Heart right ventricle (tissue), 16 donors: ENCODE data around the gene PPM1J. TPM values are rescaled to one million over a fixed set of nuclear protein-coding genes. Genes with fewer than 3 reads are reported as not detected.
A peak's percentile ranks its signal among the peaks of the same experiment; 100 is the strongest.

ENCODE experiments used
- ATAC-seq, 8 donors: fragments of 200-7000 bp; cut with Tn5 transposase; one replicate each; pipeline ENCODE4 v1.9.1; 2020; ENCODE audit warnings: mild to moderate bottlenecking in 8 of 8, moderate library complexity in 8 of 8, moderate number of reproducible peaks in 1 of 8
- DNase-seq, 2 donors: peaks; one replicate each; pipeline ENCODE4 v3.0.0-alpha.2; 2020
- H3K27ac ChIP-seq, 10 donors: fragments of 200-600 bp; sonication (generic) in 2 of 10; one replicate each; pipeline versions ENCODE4 v1.5.0 to v1.8.0; 2020 to 2022; ENCODE audit warnings: mild to moderate bottlenecking in 3 of 10
- H3K27me3 ChIP-seq, 7 donors: fragments of 200-600 bp; one replicate each; pipeline ENCODE4 v1.8.0; 2021 to 2022; ENCODE audit warnings: mild to moderate bottlenecking in 2 of 7
- H3K36me3 ChIP-seq, 9 donors: fragments of 200-600 bp; sonication (generic) in 1 of 9; one replicate each; pipeline versions ENCODE4 v1.5.0 to v1.8.0; 2020 to 2022; ENCODE audit warnings: mild to moderate bottlenecking in 2 of 9
- H3K4me1 ChIP-seq, 9 donors: fragments of 200-600 bp; sonication (generic) in 1 of 9; one replicate each; pipeline versions ENCODE4 v1.5.0 to v1.8.0; 2020 to 2022; ENCODE audit warnings: mild to moderate bottlenecking in 4 of 9
- H3K4me3 ChIP-seq, 10 donors: fragments of 200-600 bp; sonication (generic) in 2 of 10; one replicate each; pipeline versions ENCODE4 v1.5.0 to v1.8.0; 2020 to 2022; ENCODE audit warnings: mild to moderate bottlenecking in 7 of 10, moderate library complexity in 2 of 10
- H3K9me3 ChIP-seq, 11 donors: fragments of 200-600 bp in 10 of 11; sonication (generic) in 2 of 11; one replicate each; pipeline versions ENCODE4 v1.5.0 to v1.8.0; 2013 to 2022; ENCODE audit warnings: mild to moderate bottlenecking in 2 of 11, control low read depth in 1 of 11, moderate library complexity in 1 of 11
- WGBS, 2 donors: extraction: QIAGEN DNeasy Blood & Tissue Kit; methylation state at CpG; one replicate each; pipeline ENCODE4 v1.1.7; 2013; ENCODE audit warnings: inconsistent platforms in 1 of 2; 5-methylcytosine and 5-hydroxymethylcytosine counted together
- intact Hi-C, 10 donors: fragments of 100-400 bp; cut with DNase I; formaldehyde crosslinking; loops; one replicate each; pipeline versions ENCODE4 v1.11.1 to v1.14.2; 2022
- polyA plus RNA-seq, 2 donors: library from polyadenylated mRNA; stranded (reverse); fragments of 200-250 nt; gene quantifications; one replicate each; pipeline ENCODE4 v1.2.3, GENCODE V29; 2013
- total RNA-seq, 10 donors: library from RNA; stranded (reverse); fragmentation: NEBNext Ultra II Directional in 3 of 10; extraction: Animal tissue kit (Norgen Biotek cat#: 25700) in 3 of 10; gene quantifications; one replicate each; pipeline versions ENCODE4 v1.2.1 to v1.2.4, GENCODE V29; 2021 to 2023
- TF ChIP-seq, protein P1 (sequence below), 9 donors: fragments of 200-600 bp; sonication (generic) in 2 of 9; IDR thresholded peaks; one replicate each; pipeline versions ENCODE4 v1.5.0 to v1.8.0; 2021 to 2022; ENCODE audit warnings: antibody characterized with exemption in 9 of 9, mild to moderate bottlenecking in 5 of 9, moderate library complexity in 1 of 9
- donor health status: Arrhythmogenic right ventricular cardiomyopathy.
- donor health status: ischemic (EF 13 %, LVEDD 7.1; RV severe dilation, severe dysfunction).
- donor health status: healthy with polysubstance abuse.
- donor health status: DM: no; HTN: yes; CAD: no.
- donor health status: DM: no; HTN: no; CAD: no.
- donor health status: ischemic (EF 25% LVEDD 6.9; RV normal size, moderate dysfunction).
- donor health status: ischemic (EF 25% LVEDD 5.7; RV mildly dilated, moderate dysfunction).
- donor health status: healthy.
- donor health status: DM: yes; HTN: yes; CAD: no.
- donor health status: Ischemic cardiomyopathy.
- donor health status: ischemic (EF 35%, LVEDD 5.7; RV mildly dilated, moderate dysfunction).
- donor health status: nonischemic (EF 11% LVEDD 7.7; RV severe dilation, severe dysfunction).
- donor health status: DM: yes; HTN: yes; CAD: no.
- donor health status: PGD.
- donor health status: ischemic (EF 29% LVEDD 5.4; RV normal size, mild dysfunction).
- donor health status: nonischemic (EF 23%, LVEDD 6.1; RV moderate dilation, normal function).

Gene PPM1J
- total and polyA plus RNA-seq, 12 donors: 2.4 to 11.0 (median 8.1) TPM

DNA sequence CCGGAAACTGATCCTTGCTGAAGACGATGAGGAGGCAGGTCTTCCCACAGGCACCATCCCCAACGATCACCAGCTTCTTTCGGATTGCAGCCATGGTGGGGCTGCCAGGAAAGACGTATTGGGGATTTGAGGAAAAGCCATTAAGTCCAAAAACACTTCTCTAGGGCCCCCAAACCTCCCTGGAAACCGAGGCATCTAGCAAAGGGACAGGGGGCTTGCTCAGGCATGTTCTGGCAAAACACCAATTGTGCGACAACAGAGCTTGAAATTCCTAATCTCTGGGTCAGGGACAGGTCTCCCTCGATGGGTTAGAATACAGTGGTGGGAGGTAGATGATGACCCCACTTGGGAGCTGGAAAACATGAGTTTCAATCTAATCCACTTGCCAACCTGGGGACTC is 11.4 kb downstream of the PPM1J start:
- Histone ChIP-seq H3K27ac (peak overlapping the region; percentile 47 to 100 (median 94)), H3K4me3 (peak overlapping the region in 7 of 10 donors; percentile 18 to 100 (median 98)), H3K9me3 (no peaks in the 10 kb centered on the region), H3K36me3 (peaks cover 0 to 56% (median 17%) of the 10 kb centered on the region in 9 donors), H3K4me1 (peaks cover 37 to 81% (median 78%) of the 10 kb centered on the region in 9 donors), H3K27me3 (no peaks in the 10 kb centered on the region)
- ATAC-seq: no peak
- no peak for DNase-seq
- intact Hi-C loops: loop anchor here in 4 of 10 donors (2.0 to 10.0 kb wide), 5 partner anchors 29 to 969 kb away; partner anchors contain the start of genes INKA2 (in 1 of the 4), MOV10 (in 1 of the 4) and WNT2B (in 1 of the 4)
- WGBS, 2 donors: 60 to 66% methylated on average over 8 of the region's 8 CpGs
- TF ChIP-seq, protein P1, sequence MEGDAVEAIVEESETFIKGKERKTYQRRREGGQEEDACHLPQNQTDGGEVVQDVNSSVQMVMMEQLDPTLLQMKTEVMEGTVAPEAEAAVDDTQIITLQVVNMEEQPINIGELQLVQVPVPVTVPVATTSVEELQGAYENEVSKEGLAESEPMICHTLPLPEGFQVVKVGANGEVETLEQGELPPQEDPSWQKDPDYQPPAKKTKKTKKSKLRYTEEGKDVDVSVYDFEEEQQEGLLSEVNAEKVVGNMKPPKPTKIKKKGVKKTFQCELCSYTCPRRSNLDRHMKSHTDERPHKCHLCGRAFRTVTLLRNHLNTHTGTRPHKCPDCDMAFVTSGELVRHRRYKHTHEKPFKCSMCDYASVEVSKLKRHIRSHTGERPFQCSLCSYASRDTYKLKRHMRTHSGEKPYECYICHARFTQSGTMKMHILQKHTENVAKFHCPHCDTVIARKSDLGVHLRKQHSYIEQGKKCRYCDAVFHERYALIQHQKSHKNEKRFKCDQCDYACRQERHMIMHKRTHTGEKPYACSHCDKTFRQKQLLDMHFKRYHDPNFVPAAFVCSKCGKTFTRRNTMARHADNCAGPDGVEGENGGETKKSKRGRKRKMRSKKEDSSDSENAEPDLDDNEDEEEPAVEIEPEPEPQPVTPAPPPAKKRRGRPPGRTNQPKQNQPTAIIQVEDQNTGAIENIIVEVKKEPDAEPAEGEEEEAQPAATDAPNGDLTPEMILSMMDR (IDR thresholded peaks at IDR 0.05): no peak

DNA sequence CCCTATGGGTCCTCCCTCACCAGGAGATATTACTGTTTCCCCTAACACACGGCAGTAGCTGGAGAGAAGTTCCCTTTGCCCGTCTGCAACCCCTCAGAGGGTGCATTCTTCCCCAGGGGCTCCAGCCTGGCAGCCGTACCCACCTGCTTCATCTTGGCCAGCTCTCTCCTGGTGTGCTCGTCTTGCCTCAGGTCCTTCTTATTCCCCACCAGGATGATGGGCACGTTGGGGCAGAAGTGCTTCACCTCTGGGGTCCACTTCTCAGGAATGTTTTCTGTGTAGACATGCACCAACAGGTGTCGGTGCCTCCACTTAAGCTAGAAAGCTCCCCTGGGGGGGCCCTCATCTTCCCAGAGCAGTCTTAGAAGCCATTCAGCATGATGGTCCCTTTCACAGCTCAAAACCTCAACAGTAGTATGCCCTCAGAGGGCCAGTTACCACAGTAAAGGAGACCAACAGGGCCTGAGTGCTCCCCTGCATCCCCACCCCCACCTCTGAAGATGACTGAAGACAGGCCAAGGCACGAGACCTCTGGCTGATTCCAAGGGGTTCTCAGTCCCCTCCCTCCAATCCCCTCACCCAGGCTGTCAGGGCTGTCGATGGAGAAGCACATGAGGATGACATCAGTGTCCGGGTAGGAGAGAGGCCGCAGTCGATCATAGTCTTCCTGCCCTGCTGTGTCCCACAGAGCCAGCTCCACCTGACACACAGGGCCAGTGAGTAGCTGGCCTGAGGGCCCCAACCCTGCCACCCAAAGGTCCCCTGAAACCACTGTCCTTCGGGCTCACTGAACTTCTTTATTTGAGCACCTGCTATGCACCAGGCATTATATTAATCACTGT is 12.5 kb downstream of the PPM1J start:
- ATAC-seq: no peak
- peaks cover 39 to 89% (median 85%) of the 10 kb centered on the region in 9 donors for H3K4me1 ChIP-seq
- peak overlapping the region; percentile 67 to 100 (median 94) for H3K27ac ChIP-seq
- H3K27me3 ChIP-seq: no peaks in the 10 kb centered on the region
- H3K4me3 ChIP-seq: peak overlapping the region in 1 of 10 donors; percentile 98
- intact Hi-C loops: loop anchor here in 3 of 10 donors (10.0 kb wide), 4 partner anchors 78 to 968 kb away; partner anchors contain the start of genes INKA2 (in 1 of the 3) and WNT2B (in 1 of the 3)
- DNase-seq: no peak
- H3K9me3 ChIP-seq: no peaks in the 10 kb centered on the region
- 56 to 65% methylated on average over 12 of the region's 12 CpGs for WGBS, 2 donors
- peaks cover 0 to 67% (median 17%) of the 10 kb centered on the region in 9 donors for H3K36me3 ChIP-seq
- TF ChIP-seq, protein P1 (IDR thresholded peaks at IDR 0.05): no peak

DNA sequence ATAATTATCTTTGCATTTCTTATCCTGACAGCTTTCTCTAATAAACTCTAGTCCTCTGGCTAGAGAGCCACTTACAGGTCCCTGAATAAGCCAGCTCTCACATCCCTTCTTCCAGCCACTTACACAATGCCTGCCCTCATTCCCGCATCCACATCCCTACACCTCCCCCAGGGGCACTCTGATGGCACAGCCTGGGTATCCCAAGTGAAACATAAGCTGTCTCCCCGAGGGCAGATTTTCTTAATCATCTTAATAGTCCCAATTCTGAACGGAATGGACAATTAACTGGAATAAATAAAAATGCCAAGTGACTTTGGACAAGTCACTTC is 13.1 kb downstream of the PPM1J start:
- WGBS, 2 donors: 54 to 59% methylated on average over 3 of the region's 3 CpGs
- Histone ChIP-seq H3K4me1 (peaks cover 37 to 89% (median 85%) of the 10 kb centered on the region in 9 donors), H3K9me3 (no peaks in the 10 kb centered on the region), H3K4me3 (peak overlapping the region in 1 of 10 donors; percentile 14), H3K27ac (peak overlapping the region; percentile 67 to 100 (median 92)), H3K36me3 (peaks cover 0 to 73% (median 17%) of the 10 kb centered on the region in 9 donors), H3K27me3 (no peaks in the 10 kb centered on the region)
- DNase-seq (no peak), ATAC-seq (no peak)
- TF ChIP-seq, protein P1 (IDR thresholded peaks at IDR 0.05): no peak
- intact Hi-C loops: loop anchor here in 3 of 10 donors (10.0 kb wide), 4 partner anchors 77 to 967 kb away; partner anchors contain the start of genes INKA2 (in 1 of the 3) and WNT2B (in 1 of the 3)

DNA sequence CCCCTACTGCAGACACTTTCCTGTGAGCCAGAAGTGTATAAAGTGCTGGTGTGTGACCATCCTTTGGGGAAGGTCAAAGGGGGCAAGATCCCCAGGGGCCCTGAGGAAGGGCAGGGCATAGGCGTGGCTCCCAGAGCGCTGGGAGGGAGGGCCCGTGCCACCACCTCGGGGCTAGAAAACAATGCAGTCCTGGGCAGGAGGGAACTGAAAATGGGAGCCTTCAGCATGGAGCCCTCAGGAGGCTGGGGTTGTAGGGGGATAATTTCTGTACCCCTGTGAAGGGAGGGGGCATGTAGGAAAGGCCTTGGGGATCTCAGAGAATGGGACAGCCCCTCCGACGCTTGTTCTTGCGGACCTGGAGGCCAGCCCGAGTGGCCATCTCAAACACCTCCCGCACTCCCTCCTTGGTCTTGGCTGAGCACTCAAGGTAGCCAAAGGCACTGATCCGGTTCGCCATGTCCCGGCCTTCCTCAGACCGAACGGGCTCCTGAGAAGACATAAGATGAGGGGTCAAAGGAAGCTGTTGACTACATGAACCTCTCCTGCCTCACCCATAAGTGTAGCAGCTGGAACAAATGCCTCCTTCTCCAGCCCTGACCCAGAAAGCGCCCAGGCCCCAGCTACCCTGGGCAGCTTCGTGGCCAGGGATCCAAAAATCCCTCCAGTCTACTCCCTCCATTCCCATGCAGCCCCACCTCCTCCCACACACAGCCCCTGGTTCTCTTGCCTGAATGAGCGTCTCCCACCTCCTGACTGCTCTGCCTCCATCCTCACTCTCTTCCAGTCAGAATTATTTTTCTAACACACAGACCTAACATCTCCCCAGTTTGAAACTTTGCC is 13.7 kb downstream of the PPM1J start:
- 61 to 63% methylated on average over 17 of the region's 17 CpGs for WGBS, 2 donors
- TF ChIP-seq, protein P1 (IDR thresholded peaks at IDR 0.05): peak in 2 of 9 donors; percentile 5 to 10
- peak in 2 of 8 donors; percentile 0 to 1 for ATAC-seq
- Histone ChIP-seq H3K27ac (peak overlapping the region; percentile 67 to 100 (median 92)), H3K4me1 (peaks cover 37 to 92% (median 84%) of the 10 kb centered on the region in 9 donors), H3K36me3 (peaks cover 0 to 79% (median 22%) of the 10 kb centered on the region in 9 donors), H3K27me3 (no peaks in the 10 kb centered on the region), H3K4me3 (peak overlapping the region in 3 of 10 donors; percentile 14 to 16 (median 14)), H3K9me3 (no peaks in the 10 kb centered on the region)
- intact Hi-C loops: loop anchor here in 3 of 10 donors (10.0 kb wide), 4 partner anchors 77 to 967 kb away; partner anchors contain the start of genes INKA2 (in 1 of the 3) and WNT2B (in 1 of the 3)
- no peak for DNase-seq
